ENCODE measurements around the gene TBX1.

GRCh38 chr22:19738664-19739447 lies 21.7 kb upstream of the TBX1 start:
- TF ChIP-seq CTCF (IDR thresholded peaks at IDR 0.05) = no peak
- no peak for TF ChIP-seq POLR2A (IDR thresholded peaks at IDR 0.05)
- no peak for TF ChIP-seq POLR2AphosphoS5 (IDR thresholded peaks at IDR 0.05)

Measured in prostate gland (tissue), 2 donors.